Right atrium auricular region (tissue), 2 donors: ENCODE data around the gene FAM193B. TPM values are rescaled to one million over a fixed set of nuclear protein-coding genes. Genes with fewer than 3 reads are reported as not detected.

Source experiments
- DNase-seq: peaks from one replicate; pipeline ENCODE4 v3.0.0-alpha.2; 2019; ENCODE audit warnings: low spot score
- H3K27ac ChIP-seq, 2 donors: fragments of 200-600 bp; sonication (generic); 1 replicate in 1 of 2; 2 replicates in 1 of 2; pipeline ENCODE4 v1.5.1; 2016 to 2019
- H3K27me3 ChIP-seq, 2 donors: fragments of 200-600 bp; sonication (generic); one replicate each; pipeline versions ENCODE4 v1.5.1 to v1.6.0; 2017 to 2019
- H3K36me3 ChIP-seq: fragments of 200-600 bp; sonication (generic); one replicate; pipeline ENCODE4 v1.5.1; 2016
- H3K4me1 ChIP-seq, 2 donors: fragments of 200-600 bp; sonication (generic); one replicate each; pipeline versions ENCODE4 v1.5.1 to v1.6.0; 2017 to 2019
- H3K4me3 ChIP-seq, 2 donors: fragments of 200-600 bp; sonication (generic); 1 replicate in 1 of 2; 2 replicates in 1 of 2; pipeline ENCODE4 v1.5.1; 2017 to 2019; ENCODE audit warnings: mild to moderate bottlenecking in 1 of 2, moderate library complexity in 1 of 2
- H3K9me3 ChIP-seq, 2 donors: fragments of 200-600 bp; sonication (generic); one replicate each; pipeline ENCODE4 v1.5.1; 2019
- CTCF ChIP-seq, 2 donors: fragments of 200-600 bp; sonication (generic); IDR thresholded peaks; one replicate each; pipeline ENCODE4 v1.5.1; 2019; ENCODE audit warnings: antibody characterized with exemption in 2 of 2
- total RNA-seq, 2 donors: library from RNA; depleted of rRNA; stranded (reverse); fragments of >200 nt; gene quantifications; one replicate each; pipeline ENCODE4 v1.1.0, GENCODE V29; 2016

FAM193B gene
- 10 to 100 TPM in 1 of 2 donors, 1 to 10 TPM in 1; 9.8 to 20.7 TPM for total RNA-seq

GRCh38 chr5:177554474-177555111 lies at the start of gene FAM193B:
Gene FAM193B, minus strand, starts transcription at chr5:177554563. Its CDS starts 105 bp downstream, at chr5:177554458.
- DNase-seq: peak; percentile 97
- Histone ChIP-seq H3K27ac (peak within 1 kb of the TSS; percentile 86 to 88), H3K4me1 (peaks cover 0 to 28% of the 10 kb centered on the region in 2 donors), H3K27me3 (no peaks in the 10 kb centered on the region), H3K36me3 (no peaks in the 10 kb centered on the region), H3K9me3 (no peaks in the 10 kb centered on the region), H3K4me3 (peak within 1 kb of the TSS; percentile 96)
- no peak for TF ChIP-seq CTCF (IDR thresholded peaks at IDR 0.05)

DNA sequence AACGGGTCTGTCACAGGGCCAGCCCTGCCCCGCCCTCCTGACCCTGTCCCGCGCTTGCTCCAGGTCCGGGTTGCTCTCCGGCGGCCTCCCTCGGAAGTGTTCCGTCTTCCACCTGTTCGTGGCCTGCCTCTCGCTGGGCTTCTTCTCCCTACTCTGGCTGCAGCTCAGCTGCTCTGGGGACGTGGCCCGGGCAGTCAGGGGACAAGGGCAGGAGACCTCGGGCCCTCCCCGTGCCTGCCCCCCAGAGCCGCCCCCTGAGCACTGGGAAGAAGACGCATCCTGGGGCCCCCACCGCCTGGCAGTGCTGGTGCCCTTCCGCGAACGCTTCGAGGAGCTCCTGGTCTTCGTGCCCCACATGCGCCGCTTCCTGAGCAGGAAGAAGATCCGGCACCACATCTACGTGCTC lies 49.8 kb upstream of the FAM193B start:
- no peak for TF ChIP-seq CTCF (IDR thresholded peaks at IDR 0.05)
- H3K36me3 ChIP-seq: no peaks in the 10 kb centered on the region
- H3K4me1 ChIP-seq: peaks cover 0 to 26% of the 10 kb centered on the region in 2 donors
- no peak overlapping the region for H3K27ac ChIP-seq
- DNase-seq: peak; percentile 54
- H3K9me3 ChIP-seq: no peaks in the 10 kb centered on the region
- no peak overlapping the region for H3K4me3 ChIP-seq
- H3K27me3 ChIP-seq: no peaks in the 10 kb centered on the region

GRCh38 chr5:177603631-177604030 lies 49.3 kb upstream of the FAM193B start:
- Histone ChIP-seq H3K9me3 (no peaks in the 10 kb centered on the region), H3K27me3 (no peaks in the 10 kb centered on the region), H3K36me3 (no peaks in the 10 kb centered on the region), H3K27ac (no peak overlapping the region), H3K4me3 (no peak overlapping the region), H3K4me1 (peaks cover 0 to 31% of the 10 kb centered on the region in 2 donors)
- DNase-seq: peak; percentile 21
- no peak for TF ChIP-seq CTCF (IDR thresholded peaks at IDR 0.05)

DNA sequence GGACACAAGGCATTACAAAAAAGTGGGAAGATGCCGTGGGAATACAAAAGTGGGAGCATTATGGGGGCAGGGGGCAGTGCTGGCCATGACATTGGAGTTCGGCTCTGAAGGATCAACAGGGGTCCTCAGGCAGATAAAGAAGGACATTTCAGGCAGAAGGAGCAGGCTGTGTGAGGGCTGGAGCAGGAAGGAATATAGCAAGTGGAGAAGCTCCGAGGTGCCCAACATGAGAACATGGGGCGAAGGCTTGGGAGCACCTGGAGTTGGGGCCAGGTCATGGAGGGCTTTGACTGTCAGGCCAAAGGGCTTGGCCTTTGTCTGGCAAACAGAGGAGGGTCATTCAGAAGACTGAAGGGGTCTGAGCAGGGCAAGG lies 48.1 kb upstream of the FAM193B start:
- peaks cover 0 to 31% of the 10 kb centered on the region in 2 donors for H3K4me1 ChIP-seq
- no peaks in the 10 kb centered on the region for H3K27me3 ChIP-seq
- H3K27ac ChIP-seq: no peak overlapping the region
- no peak overlapping the region for H3K4me3 ChIP-seq
- H3K36me3 ChIP-seq: no peaks in the 10 kb centered on the region
- TF ChIP-seq CTCF (IDR thresholded peaks at IDR 0.05): no peak
- DNase-seq: peak; percentile 51
- H3K9me3 ChIP-seq: no peaks in the 10 kb centered on the region

GRCh38 chr5:177601577-177602457 lies 47.5 kb upstream of the FAM193B start:
- Histone ChIP-seq H3K27me3 (no peaks in the 10 kb centered on the region), H3K4me1 (peaks cover 0 to 25% of the 10 kb centered on the region in 2 donors), H3K9me3 (no peaks in the 10 kb centered on the region), H3K27ac (no peak overlapping the region), H3K4me3 (no peak overlapping the region), H3K36me3 (peaks cover under 1% of the 10 kb centered on the region)
- TF ChIP-seq CTCF (IDR thresholded peaks at IDR 0.05): no peak
- DNase-seq: peak; percentile 34
